KBM-7 (cell line): ENCODE data around the gene TFPI.

Source experiments
- DNase-seq: peaks from one replicate; pipeline ENCODE4 v3.0.0-alpha.2; 2015
- in situ Hi-C: fragments of 300-500 bp; cut with MboI; formaldehyde crosslinking; loops from 2 replicates; pipeline ENCODE4 v1.14.3; 2020; ENCODE audit warnings: low sequenced_read_pairs, low pct_unique_long_range_greater_than_20kb, mixed read lengths

TFPI gene

DNA sequence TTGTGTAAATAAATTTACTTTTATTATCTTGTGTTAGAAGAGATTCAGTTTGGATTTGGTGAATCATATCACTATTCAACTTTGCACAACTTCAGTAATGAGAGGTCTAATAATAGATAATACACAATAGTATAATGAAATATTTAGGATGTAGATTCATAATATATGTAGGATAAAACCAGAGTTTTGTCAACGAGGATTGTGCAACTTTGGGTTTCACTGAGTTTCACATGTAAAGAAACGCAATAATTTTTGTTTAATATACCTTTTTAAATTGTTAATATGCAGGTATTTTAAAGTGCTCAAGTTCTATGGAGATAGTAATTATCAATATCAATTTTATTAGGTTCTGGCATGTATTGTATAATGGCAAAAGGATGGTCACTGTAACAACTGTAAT lies 111.5 kb downstream of the TFPI start:
- in situ Hi-C loops, result no loop called here
- no peak for DNase-seq

DNA sequence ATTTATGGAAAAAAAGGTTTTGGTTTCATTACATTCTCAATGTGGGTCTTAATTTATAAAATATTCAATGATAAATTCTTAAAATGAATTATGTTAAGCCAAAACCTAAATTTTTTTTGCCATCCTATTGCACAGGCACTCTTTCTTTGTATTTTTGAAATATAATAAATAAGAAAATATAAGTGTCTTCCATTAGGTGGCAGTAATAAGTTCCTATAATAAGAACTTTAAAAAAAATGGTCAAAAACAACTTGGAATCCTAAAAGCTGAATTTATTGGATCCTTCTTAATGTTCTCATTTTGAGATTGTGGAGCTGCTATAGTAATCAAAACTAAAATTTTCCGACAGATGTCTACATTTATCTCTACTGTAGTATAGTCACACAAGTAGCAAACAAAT lies 111.9 kb downstream of the TFPI start:
- DNase-seq, result no peak
- in situ Hi-C loops, result no loop called here

DNA sequence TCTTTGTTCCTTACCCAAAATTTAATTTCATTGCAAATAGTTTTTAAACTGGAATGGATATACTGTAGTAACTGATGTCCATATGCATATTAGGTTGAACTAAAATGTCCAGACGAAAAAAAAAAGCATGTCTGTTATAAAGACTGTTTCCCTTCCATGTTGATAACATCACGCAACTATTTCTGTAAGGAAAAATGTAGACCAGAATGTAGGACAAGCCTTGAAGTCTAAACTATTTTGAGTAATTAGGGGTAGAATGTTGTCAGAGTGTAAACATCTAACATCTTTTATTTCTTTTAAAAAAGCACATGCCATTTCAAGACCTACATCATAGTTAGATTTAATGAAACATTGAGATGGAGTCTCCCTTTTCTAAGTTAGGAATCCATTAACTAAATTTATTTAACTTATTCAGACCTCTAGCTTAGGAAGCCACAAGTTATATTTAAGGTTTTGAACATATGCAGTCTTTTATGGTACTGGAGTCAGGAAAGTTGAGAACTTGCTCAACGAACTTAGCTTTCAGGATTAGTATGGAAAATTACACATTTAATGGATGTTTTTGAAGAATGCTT lies 114.0 kb downstream of the TFPI start:
- in situ Hi-C loops, result no loop called here
- no peak for DNase-seq

DNA sequence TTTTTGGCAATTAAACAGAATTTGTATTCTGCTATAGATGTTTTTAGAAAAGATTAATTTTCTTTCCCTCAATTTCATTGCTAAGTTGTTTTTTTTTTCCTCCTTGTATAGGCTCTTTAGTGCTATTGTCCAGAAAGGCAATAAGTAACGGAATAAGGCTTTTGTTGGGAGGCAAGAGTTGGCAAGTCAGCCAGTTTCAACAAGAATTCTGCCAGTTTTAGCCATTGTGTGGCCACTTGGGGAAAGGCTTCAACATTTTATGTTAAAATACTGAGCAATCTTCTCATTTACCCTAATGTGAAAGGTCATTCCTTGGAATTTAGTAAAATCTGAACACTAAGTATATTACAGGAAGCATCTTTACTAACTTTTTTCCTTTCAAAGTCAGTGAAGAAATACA lies 115.8 kb downstream of the TFPI start:
- in situ Hi-C loops, result no loop called here
- DNase-seq, result no peak

DNA sequence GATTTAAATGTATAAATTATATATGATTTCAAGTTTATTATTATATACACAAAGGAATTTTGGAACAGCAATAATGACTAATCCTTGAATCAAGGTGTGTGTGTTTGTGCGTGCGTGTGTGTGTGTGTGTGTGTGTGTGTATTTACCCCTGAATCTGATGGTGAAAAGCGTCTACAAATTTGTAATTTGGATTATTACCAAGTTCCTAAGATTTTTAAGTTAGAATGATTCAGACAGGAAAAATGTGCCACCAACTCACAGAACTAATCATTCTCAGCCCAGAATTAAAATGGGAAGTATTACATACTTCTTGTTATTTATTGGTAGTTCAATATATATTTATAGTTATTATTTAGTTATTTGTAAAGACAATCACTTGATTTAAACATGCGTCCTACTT lies 118.5 kb downstream of the TFPI start:
- DNase-seq, result no peak
- in situ Hi-C loops, result no loop called here

DNA sequence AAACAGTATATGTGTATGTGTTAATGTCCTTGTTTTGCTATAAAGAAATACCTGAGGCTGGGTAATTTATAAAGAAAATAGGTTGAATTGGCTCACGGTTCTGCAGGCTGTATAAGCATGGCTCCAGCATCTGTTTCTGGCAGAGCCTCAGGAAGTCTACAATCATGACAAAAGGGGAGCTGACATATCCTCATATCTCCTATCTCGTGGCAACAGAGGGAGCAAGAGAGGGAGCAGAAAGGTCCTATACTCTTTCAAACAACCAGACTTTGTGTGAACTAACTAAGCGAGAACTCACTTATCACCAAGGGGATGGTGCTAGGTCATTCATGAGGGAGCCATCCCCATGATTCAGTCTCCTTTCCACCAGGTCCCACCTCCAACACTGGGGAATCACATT lies 119.2 kb downstream of the TFPI start:
- in situ Hi-C loops, result no loop called here
- DNase-seq, result no peak

DNA sequence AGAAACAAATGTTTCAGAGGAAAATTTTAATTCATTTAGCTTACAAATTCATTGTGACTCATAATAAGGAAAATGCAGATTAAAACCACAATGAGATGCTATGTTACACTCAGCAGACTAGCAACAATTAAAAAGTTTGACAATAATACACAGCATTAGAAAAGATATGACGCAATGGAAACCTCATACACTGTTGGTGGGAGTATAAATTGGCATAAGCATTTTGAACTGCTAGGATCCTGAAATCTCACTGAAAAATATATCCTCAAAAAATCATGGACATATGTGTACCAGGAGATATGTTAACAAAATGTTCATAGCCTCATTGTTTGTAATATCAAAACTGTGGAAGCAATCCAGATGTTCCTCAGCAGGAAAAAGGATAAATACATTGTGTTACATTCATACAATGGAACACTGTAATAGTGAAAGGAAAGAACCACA lies 119.9 kb downstream of the TFPI start:
- in situ Hi-C loops, result no loop called here
- DNase-seq, result no peak

DNA sequence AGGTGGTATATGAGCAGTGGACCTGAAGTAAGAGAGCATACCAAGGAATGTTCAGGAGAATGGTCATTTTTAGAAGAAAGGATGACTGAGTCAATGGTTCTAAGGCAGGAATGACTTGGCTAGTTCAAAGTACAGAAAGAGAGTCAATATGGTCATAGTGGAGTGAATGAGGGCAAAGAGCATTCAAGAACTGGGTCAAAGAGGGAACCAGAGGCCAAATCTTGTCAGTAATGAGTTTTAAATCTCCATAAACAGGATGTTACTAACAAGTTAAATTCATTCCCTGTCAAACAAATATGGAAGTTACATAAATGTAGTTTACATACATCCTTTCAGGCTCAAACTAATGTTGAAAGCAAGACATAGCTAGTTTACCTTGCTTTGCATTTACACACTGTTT lies 122.3 kb downstream of the TFPI start:
- in situ Hi-C loops, result no loop called here

DNA sequence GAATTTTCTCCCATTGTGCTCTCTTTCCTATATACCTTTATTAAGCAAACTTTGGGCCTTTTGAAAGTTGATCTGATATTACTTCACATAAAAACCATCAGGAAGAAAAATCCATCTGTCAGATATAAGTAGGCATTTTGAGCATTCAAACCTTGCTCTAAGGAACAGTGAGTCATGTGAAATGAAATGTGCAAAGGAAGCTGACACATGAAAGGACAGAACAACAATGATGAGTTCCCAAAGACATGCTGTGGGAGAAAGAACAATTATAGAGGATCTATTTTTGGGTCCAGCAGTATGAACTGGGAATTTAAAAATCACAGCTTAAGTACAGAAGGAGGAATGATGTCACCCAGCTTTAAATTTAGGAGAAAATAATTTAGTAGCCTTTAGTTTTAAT lies 124.2 kb downstream of the TFPI start:
- in situ Hi-C loops, result no loop called here
- no peak for DNase-seq

More for the DNA sequence above, 122.3 kb downstream of the TFPI start:
- no peak for DNase-seq

DNA sequence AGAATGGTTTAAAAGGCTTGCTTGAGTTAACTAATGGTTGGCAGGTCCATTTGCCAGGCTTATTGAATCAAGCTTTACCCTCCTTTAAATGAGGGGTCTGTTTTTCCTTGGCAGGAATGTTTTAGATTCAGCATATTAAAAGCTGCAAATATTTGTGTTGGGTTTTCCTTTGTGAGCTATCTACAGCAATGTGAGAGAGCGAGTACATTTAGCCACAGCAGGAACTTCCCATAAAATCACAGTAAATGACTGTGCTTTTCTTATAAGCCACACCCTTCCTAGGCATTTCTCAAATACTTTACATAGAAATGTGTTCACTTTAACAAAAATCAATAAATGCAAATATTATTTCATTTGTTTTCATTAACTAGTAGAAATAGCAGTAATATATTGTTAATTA lies 130.1 kb downstream of the TFPI start:
- in situ Hi-C loops, result no loop called here
- no peak for DNase-seq

DNA sequence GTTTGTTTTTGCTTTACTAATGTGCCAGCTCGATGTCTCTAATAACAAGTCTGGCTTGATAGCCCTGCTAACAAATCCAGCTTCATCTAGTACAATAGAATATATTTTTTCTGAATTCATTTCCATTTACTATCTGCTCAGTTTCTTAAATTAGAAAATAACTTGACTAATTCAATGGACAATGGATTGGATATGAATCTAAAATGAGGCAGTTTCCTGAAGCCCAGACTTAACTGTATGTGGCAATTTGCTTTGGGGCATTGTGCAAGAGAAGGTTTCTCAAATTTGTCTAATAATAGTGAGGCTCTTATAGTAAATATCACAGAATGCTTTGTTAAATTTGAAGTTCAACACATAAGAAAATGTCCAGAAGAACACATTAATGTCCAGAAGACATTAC lies 132.0 kb downstream of the TFPI start:
- in situ Hi-C loops, result no loop called here
- no peak for DNase-seq

DNA sequence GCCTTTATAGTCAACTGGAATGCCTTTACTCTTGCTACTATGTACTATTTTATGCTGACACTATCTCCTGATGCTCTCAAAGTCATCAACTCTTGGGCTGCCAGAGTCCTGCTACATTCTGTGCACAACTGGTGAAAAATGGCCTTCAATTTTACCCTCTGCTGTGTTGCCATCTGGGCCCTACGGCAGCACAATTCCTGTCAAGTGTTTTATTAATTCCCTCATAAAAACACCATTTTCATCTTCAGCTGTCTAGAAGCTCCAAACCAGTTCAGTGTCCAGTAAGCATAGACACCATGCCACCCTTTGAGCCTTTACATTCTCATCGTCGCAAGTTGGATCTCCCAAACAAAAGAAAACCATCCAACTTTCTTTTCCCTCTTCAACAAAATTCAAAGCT lies 132.7 kb downstream of the TFPI start:
- no peak for DNase-seq
- in situ Hi-C loops, result no loop called here

DNA sequence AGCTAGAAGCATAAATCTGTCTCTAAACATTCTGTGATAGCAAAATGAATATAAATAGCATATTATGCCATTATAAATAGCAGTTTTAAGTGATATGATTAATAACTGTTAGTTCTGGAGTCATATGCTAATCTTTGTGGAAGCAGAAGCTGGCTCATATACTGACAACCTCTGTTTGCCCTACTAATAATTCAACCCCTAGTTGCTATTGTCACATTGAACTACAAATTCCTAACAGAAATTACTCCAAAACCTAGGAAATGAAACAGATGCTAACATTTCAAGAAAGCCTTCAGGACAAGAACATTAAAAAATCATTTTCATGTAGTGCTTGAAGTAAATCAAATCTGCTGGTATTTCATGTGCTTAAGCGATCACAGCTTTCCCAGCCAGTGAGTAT lies 134.4 kb downstream of the TFPI start:
- no peak for DNase-seq
- in situ Hi-C loops, result no loop called here

DNA sequence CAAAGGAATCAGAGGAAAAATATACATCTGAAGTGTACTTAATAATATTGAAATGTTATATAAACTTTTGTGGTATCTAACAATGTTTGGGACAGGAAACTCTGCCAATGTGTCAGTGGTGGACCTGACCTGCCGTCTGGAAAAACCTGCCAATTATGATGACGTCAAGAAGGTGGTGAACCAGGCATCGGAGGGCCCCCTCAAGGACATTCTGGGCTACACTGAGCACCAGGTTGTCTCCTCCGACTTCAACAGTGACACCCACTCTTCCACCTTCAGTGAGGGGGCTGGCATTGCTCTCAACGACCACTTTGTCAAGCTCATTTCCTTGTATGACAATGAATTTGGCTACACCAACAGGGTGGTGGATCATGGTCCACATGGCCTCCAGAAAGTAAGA lies 138.8 kb downstream of the TFPI start:
- in situ Hi-C loops, result no loop called here
- no peak for DNase-seq
